ENCODE data around the gene FADS3. TPM values are rescaled to one million over a fixed set of nuclear protein-coding genes. Genes with fewer than 3 reads are reported as not detected.

The FADS3 gene
- total RNA-seq, 1 donor = 127 TPM

DNA sequence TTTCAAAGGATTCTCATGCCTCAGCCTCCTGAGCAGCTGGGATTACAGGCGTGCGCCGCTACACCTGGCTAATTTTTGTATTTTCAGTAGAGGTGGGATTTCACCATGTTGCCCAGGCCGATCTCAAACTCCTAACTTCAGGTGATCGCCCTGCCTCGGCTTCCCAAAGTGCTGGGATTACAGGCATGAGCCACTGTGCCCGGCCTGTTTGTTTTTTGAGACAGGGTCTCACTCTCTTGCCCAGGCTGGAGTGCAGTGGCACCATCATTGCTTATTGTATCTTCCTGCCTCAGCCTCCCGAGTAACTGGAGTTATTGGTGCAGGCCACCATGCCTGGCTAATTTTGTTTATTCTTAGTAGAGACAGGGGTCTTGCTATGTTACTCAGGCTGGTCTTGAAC is 55.2 kb downstream of the FADS3 start:
- H4K20me1 ChIP-seq (ENCODE audit: insufficient read depth, low read length) = peaks cover 13% of the 10 kb centered on the region
- H3K4me3 ChIP-seq (ENCODE audit: insufficient read depth, low read length) = no peak overlapping the region
- H3K79me2 ChIP-seq (ENCODE audit: insufficient read depth, low read length) = peaks cover 22% of the 10 kb centered on the region
- H3K4me2 ChIP-seq (ENCODE audit: insufficient read depth, low read length) = no peak overlapping the region
- no peak overlapping the region for H3K27ac ChIP-seq (ENCODE audit: low read depth, low read length)
- TF ChIP-seq, protein P1, sequence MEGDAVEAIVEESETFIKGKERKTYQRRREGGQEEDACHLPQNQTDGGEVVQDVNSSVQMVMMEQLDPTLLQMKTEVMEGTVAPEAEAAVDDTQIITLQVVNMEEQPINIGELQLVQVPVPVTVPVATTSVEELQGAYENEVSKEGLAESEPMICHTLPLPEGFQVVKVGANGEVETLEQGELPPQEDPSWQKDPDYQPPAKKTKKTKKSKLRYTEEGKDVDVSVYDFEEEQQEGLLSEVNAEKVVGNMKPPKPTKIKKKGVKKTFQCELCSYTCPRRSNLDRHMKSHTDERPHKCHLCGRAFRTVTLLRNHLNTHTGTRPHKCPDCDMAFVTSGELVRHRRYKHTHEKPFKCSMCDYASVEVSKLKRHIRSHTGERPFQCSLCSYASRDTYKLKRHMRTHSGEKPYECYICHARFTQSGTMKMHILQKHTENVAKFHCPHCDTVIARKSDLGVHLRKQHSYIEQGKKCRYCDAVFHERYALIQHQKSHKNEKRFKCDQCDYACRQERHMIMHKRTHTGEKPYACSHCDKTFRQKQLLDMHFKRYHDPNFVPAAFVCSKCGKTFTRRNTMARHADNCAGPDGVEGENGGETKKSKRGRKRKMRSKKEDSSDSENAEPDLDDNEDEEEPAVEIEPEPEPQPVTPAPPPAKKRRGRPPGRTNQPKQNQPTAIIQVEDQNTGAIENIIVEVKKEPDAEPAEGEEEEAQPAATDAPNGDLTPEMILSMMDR (IDR thresholded peaks at IDR 0.05; ENCODE audit: extremely low read depth, low read depth, low read length) = no peak
- H3K4me1 ChIP-seq (ENCODE audit: insufficient read depth, low read length) = peaks cover 4% of the 10 kb centered on the region
- no peak overlapping the region for H2AFZ ChIP-seq (ENCODE audit: low read length)
- DNase-seq (ENCODE audit: insufficient read length, low spot score, missing footprints) = no peak
- no peaks in the 10 kb centered on the region for H3K9me3 ChIP-seq (ENCODE audit: low read depth, low read length)
- peaks cover 17% of the 10 kb centered on the region for H3K36me3 ChIP-seq (ENCODE audit: insufficient read depth, low read length)
- no peaks in the 10 kb centered on the region for H3K27me3 ChIP-seq (ENCODE audit: insufficient read depth, low read length)

DNA sequence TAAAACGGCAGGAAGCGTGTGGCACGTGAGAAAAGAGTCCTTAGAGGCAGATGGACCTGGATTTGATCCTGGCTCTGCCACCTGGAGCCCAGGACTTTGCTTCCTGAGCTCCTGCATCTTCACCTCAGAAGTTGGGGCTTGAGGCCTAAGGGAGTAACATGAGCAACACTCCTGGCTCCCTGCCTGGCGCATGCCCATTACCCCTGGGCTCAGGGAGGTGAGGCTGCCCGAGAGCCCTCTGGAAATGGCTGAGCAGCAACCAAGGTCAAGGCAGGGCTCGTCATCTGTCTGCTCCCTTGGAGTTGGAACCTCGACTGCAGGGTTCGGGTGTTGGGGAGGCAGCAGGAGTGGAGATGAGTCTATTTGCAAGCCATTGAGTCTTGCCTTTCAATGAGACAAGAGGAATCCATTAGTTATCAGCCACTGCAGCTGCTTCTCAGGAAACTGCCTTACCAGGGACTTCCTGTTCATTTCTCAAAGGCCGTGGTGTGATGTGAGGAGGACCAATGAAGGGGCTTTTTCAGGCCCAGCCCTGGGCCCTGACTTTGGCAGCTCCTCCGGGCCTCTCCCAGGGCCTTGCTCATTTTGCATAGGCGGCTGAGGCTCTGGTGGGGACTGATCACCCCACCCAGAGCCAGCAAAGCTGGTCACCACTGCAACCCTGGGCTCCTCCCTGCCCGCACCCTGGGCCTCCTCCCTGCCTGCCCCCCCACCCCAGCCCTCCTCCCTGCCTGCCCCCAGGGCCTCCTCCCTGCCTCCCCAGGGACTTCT is 56.9 kb downstream of the FADS3 start:
- peak overlapping the region; percentile 84 for H2AFZ ChIP-seq (ENCODE audit: low read length)
- TF ChIP-seq, protein P1 (IDR thresholded peaks at IDR 0.05; ENCODE audit: extremely low read depth, low read depth, low read length) = no peak
- DNase-seq (ENCODE audit: insufficient read length, low spot score, missing footprints) = peak; percentile 89
- H3K27me3 ChIP-seq (ENCODE audit: insufficient read depth, low read length) = no peaks in the 10 kb centered on the region
- peaks cover 20% of the 10 kb centered on the region for H4K20me1 ChIP-seq (ENCODE audit: insufficient read depth, low read length)
- peaks cover 16% of the 10 kb centered on the region for H3K4me1 ChIP-seq (ENCODE audit: insufficient read depth, low read length)
- no peak overlapping the region for H3K4me2 ChIP-seq (ENCODE audit: insufficient read depth, low read length)
- H3K4me3 ChIP-seq (ENCODE audit: insufficient read depth, low read length) = no peak overlapping the region
- peak overlapping the region; percentile 22 for H3K27ac ChIP-seq (ENCODE audit: low read depth, low read length)
- no peaks in the 10 kb centered on the region for H3K9me3 ChIP-seq (ENCODE audit: low read depth, low read length)
- H3K36me3 ChIP-seq (ENCODE audit: insufficient read depth, low read length) = peaks cover 4% of the 10 kb centered on the region
- H3K79me2 ChIP-seq (ENCODE audit: insufficient read depth, low read length) = peaks cover 30% of the 10 kb centered on the region

DNA sequence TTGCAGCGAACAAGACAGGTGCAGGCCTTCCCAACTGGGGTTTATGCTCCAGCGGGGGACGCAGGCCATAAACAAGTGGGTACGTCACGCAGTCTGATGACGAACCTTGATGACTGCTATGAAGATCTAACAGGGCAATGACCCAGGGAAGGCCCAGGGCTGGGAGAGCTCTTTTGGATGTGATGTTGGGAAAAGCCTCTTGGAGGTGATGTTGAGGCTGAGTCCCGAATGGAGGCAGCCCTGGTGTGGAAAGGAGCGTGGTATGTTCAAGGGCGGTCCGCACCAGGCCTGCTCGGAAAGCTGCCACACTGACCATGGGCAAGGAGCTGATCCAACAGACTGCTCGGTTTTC is 57.4 kb downstream of the FADS3 start:
- H3K4me3 ChIP-seq (ENCODE audit: insufficient read depth, low read length) = no peak overlapping the region
- TF ChIP-seq, protein P1 (IDR thresholded peaks at IDR 0.05; ENCODE audit: extremely low read depth, low read depth, low read length) = no peak
- H3K9me3 ChIP-seq (ENCODE audit: low read depth, low read length) = no peaks in the 10 kb centered on the region
- no peak overlapping the region for H3K27ac ChIP-seq (ENCODE audit: low read depth, low read length)
- H3K27me3 ChIP-seq (ENCODE audit: insufficient read depth, low read length) = no peaks in the 10 kb centered on the region
- H4K20me1 ChIP-seq (ENCODE audit: insufficient read depth, low read length) = peaks cover 20% of the 10 kb centered on the region
- peaks cover 3% of the 10 kb centered on the region for H3K36me3 ChIP-seq (ENCODE audit: insufficient read depth, low read length)
- H3K4me2 ChIP-seq (ENCODE audit: insufficient read depth, low read length) = no peak overlapping the region
- peaks cover 36% of the 10 kb centered on the region for H3K79me2 ChIP-seq (ENCODE audit: insufficient read depth, low read length)
- H3K4me1 ChIP-seq (ENCODE audit: insufficient read depth, low read length) = peaks cover 19% of the 10 kb centered on the region
- DNase-seq (ENCODE audit: insufficient read length, low spot score, missing footprints) = no peak
- H2AFZ ChIP-seq (ENCODE audit: low read length) = no peak overlapping the region

DNA sequence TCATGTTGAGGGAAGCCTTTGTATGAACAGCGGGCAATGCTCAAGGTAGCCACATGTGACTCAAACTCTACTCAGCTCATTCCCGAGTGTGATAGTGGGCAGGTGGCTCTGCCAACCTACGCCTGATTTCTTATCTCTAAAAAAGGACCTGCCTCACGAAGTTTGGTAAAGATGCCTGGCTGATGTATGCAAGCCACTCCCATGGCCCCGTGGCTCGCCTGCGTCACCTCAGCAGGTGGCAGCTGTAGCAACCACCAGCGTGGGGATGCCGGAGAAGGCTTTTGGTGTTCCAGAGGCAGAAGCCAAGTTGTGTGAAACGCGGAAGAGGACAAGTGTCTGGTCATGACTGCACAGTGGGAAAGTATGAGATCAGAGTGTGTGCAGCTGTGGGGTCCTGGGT is 57.9 kb downstream of the FADS3 start:
- no peak for DNase-seq (ENCODE audit: insufficient read length, low spot score, missing footprints)
- TF ChIP-seq, protein P1 (IDR thresholded peaks at IDR 0.05; ENCODE audit: extremely low read depth, low read depth, low read length) = no peak
- Histone ChIP-seq H3K4me2 (ENCODE audit: insufficient read depth, low read length) (no peak overlapping the region), H3K27me3 (ENCODE audit: insufficient read depth, low read length) (no peaks in the 10 kb centered on the region), H3K27ac (ENCODE audit: low read depth, low read length) (no peak overlapping the region), H2AFZ (ENCODE audit: low read length) (no peak overlapping the region), H3K4me1 (ENCODE audit: insufficient read depth, low read length) (peaks cover 19% of the 10 kb centered on the region), H3K9me3 (ENCODE audit: low read depth, low read length) (no peaks in the 10 kb centered on the region), H3K36me3 (ENCODE audit: insufficient read depth, low read length) (peaks cover 3% of the 10 kb centered on the region), H3K79me2 (ENCODE audit: insufficient read depth, low read length) (peaks cover 39% of the 10 kb centered on the region), H4K20me1 (ENCODE audit: insufficient read depth, low read length) (peaks cover 20% of the 10 kb centered on the region), H3K4me3 (ENCODE audit: insufficient read depth, low read length) (no peak overlapping the region)

Measured in osteoblast (primary cell).